ENCODE data around the gene POLR1D.

- no peak for TF ChIP-seq CTCF (IDR thresholded peaks at IDR 0.05)
- no peak for TF ChIP-seq POLR2A (IDR thresholded peaks at IDR 0.05)
Measured at GRCh38 chr13:27644302-27644701, 22.6 kb downstream of the POLR1D start.
